SH-SY5Y (cell line): ENCODE measurements around the gene CCDC15.

ENCODE experiments used
- GATA2 ChIP-seq: IDR thresholded peaks from 2 replicates; pipeline ENCODE4 v1.6.1; 2011; ENCODE audit warnings: mild to moderate bottlenecking, low read depth, low read length
- GATA3 ChIP-seq: IDR thresholded peaks from 2 replicates; pipeline ENCODE4 v1.6.1; 2011; ENCODE audit warnings: low read depth, mild to moderate bottlenecking, low read length, moderate library complexity

GRCh38 chr11:124941703-124942102, 12.3 kb upstream of the CCDC15 start:
- TF ChIP-seq GATA2, result no peak
- TF ChIP-seq GATA3, result no peak
